SK-N-SH (cell line): ENCODE measurements around the gene C11orf91. TPM values are rescaled to one million over a fixed set of nuclear protein-coding genes. Genes with fewer than 3 reads are reported as not detected.

Experiments used
- CTCF ChIA-PET: fragments of 300-600, 350-600 bp; formaldehyde crosslinking; extraction: SDS; loops from one replicate; lab custom pipeline; 2021; lab: Yijun Ruan, JAX
- POLR2A ChIA-PET: fragments of 350-600 bp; sonication (Branson Sonifier 250); formaldehyde crosslinking; extraction: SDS; loops from one replicate; lab custom pipeline; 2020; ENCODE audit warnings: antibody characterized with exemption, inconsistent platforms; lab: Yijun Ruan, JAX
- DNase-seq: peaks from one replicate; pipeline ENCODE4 v3.0.0; 2012
- H2AFZ ChIP-seq: fragments of 200-600 bp; sonication (generic); 2 replicates; pipeline ENCODE4 v1.8.1; 2016; ENCODE audit warnings: antibody characterized with exemption, mild to moderate bottlenecking, low read depth
- H3F3A ChIP-seq: fragments of 200-600 bp; sonication (generic); replicated peaks from 2 replicates; pipeline ENCODE3; 2016; ENCODE audit warnings: antibody characterized with exemption, mild to moderate bottlenecking; ENCODE audit not compliant: insufficient read depth
- H3K27ac ChIP-seq, 2 experiments: fragments of 200-500 bp in 1 of 2; fragments of 200-600 bp in 1 of 2; sonication (Bioruptor generic) in 1 of 2; sonication (generic), shearing (Covaris generic) in 1 of 2; 2 replicates each; pipeline versions ENCODE4 v1.5.1 to v1.6.1; 2014 to 2016; ENCODE audit warnings: low read depth in 2 of 2, inconsistent platforms in 1 of 2, low read length in 1 of 2, mild to moderate bottlenecking in 1 of 2, mixed read lengths in 1 of 2
- H3K27me3 ChIP-seq: fragments of 200-600 bp; sonication (generic), shearing (Covaris generic); 2 replicates; pipeline ENCODE4 v1.6.1; 2016; ENCODE audit warnings: mixed run types; ENCODE audit not compliant: insufficient read depth
- H3K36me3 ChIP-seq, 2 experiments: fragments of 200-500 bp in 1 of 2; fragments of 200-600 bp in 1 of 2; sonication (Bioruptor generic) in 1 of 2; sonication (generic) in 1 of 2; replicated peaks in 1 of 2; 2 replicates each; pipeline versions ENCODE3 to v1.5.1; 2014 to 2016; ENCODE audit warnings: low read length in 1 of 2, mild to moderate bottlenecking in 1 of 2; ENCODE audit not compliant: insufficient read depth in 2 of 2, control insufficient read depth in 1 of 2
- H3K4me1 ChIP-seq, 2 experiments: fragments of 200-500 bp in 1 of 2; fragments of 200-600 bp in 1 of 2; sonication (Bioruptor generic) in 1 of 2; sonication (generic), shearing (Covaris generic) in 1 of 2; 2 replicates each; pipeline versions ENCODE4 v1.5.1 to v1.6.1; 2014 to 2016; ENCODE audit warnings: low read depth in 1 of 2, low read length in 1 of 2, mixed run types in 1 of 2; ENCODE audit not compliant: insufficient read depth in 2 of 2, control insufficient read depth in 1 of 2
- H3K4me2 ChIP-seq: fragments of 200-600 bp; sonication (generic), shearing (Covaris generic); 2 replicates; pipeline ENCODE4 v1.6.1; 2017; ENCODE audit warnings: mixed run types
- H3K4me3 ChIP-seq, 2 experiments: fragments of 200-500 bp in 1 of 2; fragments of 200-600 bp in 1 of 2; sonication (Bioruptor generic) in 1 of 2; sonication (generic), shearing (Covaris generic) in 1 of 2; 2 replicates each; pipeline versions ENCODE4 v1.5.1 to v1.8.1; 2014 to 2016; ENCODE audit warnings: low read depth in 2 of 2, inconsistent platforms in 1 of 2, low read length in 1 of 2, mild to moderate bottlenecking in 1 of 2, mixed read lengths in 1 of 2, moderate library complexity in 1 of 2
- H3K79me2 ChIP-seq: fragments of 200-600 bp; sonication (generic); 2 replicates; pipeline ENCODE4 v1.8.1; 2017; ENCODE audit warnings: mild to moderate bottlenecking; ENCODE audit not compliant: insufficient read depth
- H3K9ac ChIP-seq: fragments of 200-600 bp; sonication (generic); 2 replicates; pipeline ENCODE4 v1.6.1; 2017; ENCODE audit warnings: mixed run types
- H3K9me2 ChIP-seq: fragments of 200-600 bp; sonication (generic); 2 replicates; pipeline ENCODE4 v1.6.1; 2017; ENCODE audit warnings: mixed run types
- H3K9me3 ChIP-seq: fragments of 200-600 bp; sonication (generic); 2 replicates; pipeline ENCODE4 v1.6.1; 2017; ENCODE audit warnings: mixed run types, mild to moderate bottlenecking, moderate library complexity
- H4K20me1 ChIP-seq: fragments of 200-600 bp; sonication (generic); 2 replicates; pipeline ENCODE4 v1.6.1; 2017; ENCODE audit warnings: mild to moderate bottlenecking, mixed run types; ENCODE audit not compliant: insufficient read depth
- CTCF ChIP-seq: fragments of 200-600 bp; sonication (generic); IDR thresholded peaks from 2 replicates; pipeline ENCODE4 v1.6.1; 2017; ENCODE audit warnings: antibody characterized with exemption, mild to moderate bottlenecking, moderate library complexity
- FOSL2 ChIP-seq: IDR thresholded peaks from 2 replicates; pipeline ENCODE4 v1.4.0; 2012; ENCODE audit warnings: low read depth, mild to moderate bottlenecking, moderate library complexity, borderline replicate concordance
- NRF1 ChIP-seq: IDR thresholded peaks from 2 replicates; pipeline ENCODE4 v1.6.1; 2012; ENCODE audit warnings: low read depth, mild to moderate bottlenecking, low read length
- RCOR1 ChIP-seq: fragments of 150-350 bp; IDR thresholded peaks from 2 replicates; pipeline ENCODE4 v1.6.1; 2017; ENCODE audit warnings: antibody characterized with exemption, low read length
- REST ChIP-seq: IDR thresholded peaks from 2 replicates; pipeline ENCODE4 v1.6.1; 2012; ENCODE audit warnings: mild to moderate bottlenecking, low read depth, low read length, moderate library complexity
- RXRA ChIP-seq: IDR thresholded peaks from 2 replicates; pipeline ENCODE4 v1.4.0; 2012; ENCODE audit warnings: low read depth, mild to moderate bottlenecking, borderline replicate concordance
- WGBS: methylation state at CpG from one replicate; pipeline ENCODE4 v1.1.6; 2017; ENCODE audit warnings: low lambda C conversion rate; 5-methylcytosine and 5-hydroxymethylcytosine counted together
- polyA plus RNA-seq, 3 experiments: library from polyadenylated mRNA; depleted of rRNA; stranded (reverse); fragments of >200 nt; gene quantifications; 2 replicates each; pipeline ENCODE4 v1.2.3, GENCODE V29; 2012
- TF ChIP-seq, protein P1 (sequence below): fragments of 150-350 bp; IDR thresholded peaks from 2 replicates; pipeline ENCODE4 v1.6.1; 2017; ENCODE audit warnings: antibody characterized with exemption, low read length, low read depth, borderline replicate concordance
- TF ChIP-seq, protein P2 (sequence below): fragments of 150-350 bp; IDR thresholded peaks from 2 replicates; pipeline ENCODE4 v1.6.1; 2016; ENCODE audit warnings: mild to moderate bottlenecking, low read depth, low read length

C11orf91 gene
- polyA plus RNA-seq, 1 of the 3 experiments (the other 2 are of a cell fraction): 0.15 TPM

DNA sequence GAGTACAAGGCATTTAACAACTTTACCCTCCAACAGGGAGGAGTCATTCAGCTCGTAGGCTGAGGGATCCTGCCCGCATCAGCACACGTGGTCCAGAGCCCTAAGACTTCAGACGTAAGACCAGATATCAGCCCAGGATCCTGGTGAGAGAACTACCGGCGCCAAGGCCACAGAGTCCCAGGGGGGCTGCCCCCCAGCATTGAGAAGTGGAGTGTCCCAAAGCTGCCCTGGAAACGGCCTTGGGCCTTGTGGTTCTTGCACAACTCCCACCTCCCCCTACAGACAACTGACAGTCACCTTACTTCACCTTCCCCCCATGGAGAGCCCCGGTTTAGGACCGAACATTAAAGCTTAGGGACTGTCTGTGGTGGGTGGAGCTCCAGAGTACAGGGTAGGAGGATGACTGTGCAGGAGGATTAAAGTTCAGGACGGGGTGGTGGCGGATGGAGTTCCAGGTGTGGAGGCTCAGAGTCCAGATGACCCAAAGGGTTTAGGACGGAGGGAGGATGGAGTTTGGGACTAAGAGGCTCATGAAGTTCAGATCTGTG, 1.0 kb downstream of the C11orf91 start:
- Histone ChIP-seq H3K9me2 (no peaks in the 10 kb centered on the region), H3K36me3 (peaks cover 0 to 2% of the 10 kb centered on the region in 2 experiments), H3K27me3 (no peaks in the 10 kb centered on the region), H2AFZ (no peak overlapping the region), H3K9me3 (no peaks in the 10 kb centered on the region), H3K9ac (0 out of 2 replicates have a peak overlapping the region, but pooled peaks have one; percentile 57), H4K20me1 (no peaks in the 10 kb centered on the region), H3K4me1 (peaks cover 23 to 37% of the 10 kb centered on the region in 2 experiments; a peak in 2 of 4 replicates), H3K79me2 (no peaks in the 10 kb centered on the region), H3K27ac (peak overlapping the region in 1 of 2 experiments; percentile 94; a peak in 1 of 4 replicates), H3K4me2 (peak overlapping the region; percentile 77; the same call in 1 of the 2 replicates), H3K4me3 (peak overlapping the region in 1 of 2 experiments; percentile 59; a peak in 1 of 4 replicates), H3F3A (peaks cover 39% of the 10 kb centered on the region)
- ChIA-PET CTCF (interaction anchor here (2.4 to 3.0 kb wide), 2 partner anchors 10 to 43 kb away, joined by 15 to 20 read pairs; no protein-coding TSS in a partner anchor), POLR2A (interaction anchor here (1.1 to 1.4 kb wide), 2 partner anchors 7 to 43 kb away, joined by 4 to 5 read pairs; no protein-coding TSS in a partner anchor)
- WGBS: 87% methylated on average over 12 of the region's 12 CpGs
- TF ChIP-seq REST: no peak
- TF ChIP-seq, protein P1, sequence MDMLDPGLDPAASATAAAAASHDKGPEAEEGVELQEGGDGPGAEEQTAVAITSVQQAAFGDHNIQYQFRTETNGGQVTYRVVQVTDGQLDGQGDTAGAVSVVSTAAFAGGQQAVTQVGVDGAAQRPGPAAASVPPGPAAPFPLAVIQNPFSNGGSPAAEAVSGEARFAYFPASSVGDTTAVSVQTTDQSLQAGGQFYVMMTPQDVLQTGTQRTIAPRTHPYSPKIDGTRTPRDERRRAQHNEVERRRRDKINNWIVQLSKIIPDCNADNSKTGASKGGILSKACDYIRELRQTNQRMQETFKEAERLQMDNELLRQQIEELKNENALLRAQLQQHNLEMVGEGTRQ: no peak
- TF ChIP-seq FOSL2: no peak
- no peak for DNase-seq

GRCh38 chr11:33698921-33699320, 1.7 kb downstream of the C11orf91 start:
- H3K27me3 ChIP-seq: no peaks in the 10 kb centered on the region
- no peaks in the 10 kb centered on the region for H4K20me1 ChIP-seq
- H3K9me2 ChIP-seq: no peaks in the 10 kb centered on the region
- H2AFZ ChIP-seq: no peak overlapping the region
- no peak for DNase-seq
- TF ChIP-seq RCOR1 (no peak), CTCF (no peak), NRF1 (no peak), RXRA (no peak)
- TF ChIP-seq, protein P1: no peak
- TF ChIP-seq, protein P2, sequence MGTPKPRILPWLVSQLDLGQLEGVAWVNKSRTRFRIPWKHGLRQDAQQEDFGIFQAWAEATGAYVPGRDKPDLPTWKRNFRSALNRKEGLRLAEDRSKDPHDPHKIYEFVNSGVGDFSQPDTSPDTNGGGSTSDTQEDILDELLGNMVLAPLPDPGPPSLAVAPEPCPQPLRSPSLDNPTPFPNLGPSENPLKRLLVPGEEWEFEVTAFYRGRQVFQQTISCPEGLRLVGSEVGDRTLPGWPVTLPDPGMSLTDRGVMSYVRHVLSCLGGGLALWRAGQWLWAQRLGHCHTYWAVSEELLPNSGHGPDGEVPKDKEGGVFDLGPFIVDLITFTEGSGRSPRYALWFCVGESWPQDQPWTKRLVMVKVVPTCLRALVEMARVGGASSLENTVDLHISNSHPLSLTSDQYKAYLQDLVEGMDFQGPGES: no peak
- no peak overlapping the region for H3K4me2 ChIP-seq
- H3K27ac ChIP-seq: no peak overlapping the region
- 95% methylated on average over 5 of the region's 5 CpGs for WGBS
- ChIA-PET POLR2A (no interaction called here), CTCF (no interaction called here)
- peaks cover 26 to 41% of the 10 kb centered on the region in 2 experiments; a peak in 2 of 4 replicates for H3K4me1 ChIP-seq
- peaks cover 36% of the 10 kb centered on the region for H3F3A ChIP-seq
- H3K36me3 ChIP-seq: no peaks in the 10 kb centered on the region
- H3K9ac ChIP-seq: no peak overlapping the region
- H3K79me2 ChIP-seq: no peaks in the 10 kb centered on the region
- H3K4me3 ChIP-seq: no peak overlapping the region
- H3K9me3 ChIP-seq: no peaks in the 10 kb centered on the region
